GM21423 (cell line): ENCODE results near the gene MPPE1.
"Not testable (repeated sequence)": the region's sequence is repeated elsewhere in the genome, so short reads cannot be mapped to it uniquely, and the experiment has no call there.

Experiments
- ATAC-seq: cut with Tn5 transposase; IDR thresholded peaks from one replicate; pipeline ENCODE4 v1.9.1; 2021; ENCODE audit warnings: mild to moderate bottlenecking, moderate library complexity; ENCODE audit not compliant: unreplicated experiment

Gene MPPE1, protein sequence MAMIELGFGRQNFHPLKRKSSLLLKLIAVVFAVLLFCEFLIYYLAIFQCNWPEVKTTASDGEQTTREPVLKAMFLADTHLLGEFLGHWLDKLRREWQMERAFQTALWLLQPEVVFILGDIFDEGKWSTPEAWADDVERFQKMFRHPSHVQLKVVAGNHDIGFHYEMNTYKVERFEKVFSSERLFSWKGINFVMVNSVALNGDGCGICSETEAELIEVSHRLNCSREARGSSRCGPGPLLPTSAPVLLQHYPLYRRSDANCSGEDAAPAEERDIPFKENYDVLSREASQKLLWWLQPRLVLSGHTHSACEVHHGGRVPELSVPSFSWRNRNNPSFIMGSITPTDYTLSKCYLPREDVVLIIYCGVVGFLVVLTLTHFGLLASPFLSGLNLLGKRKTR

DNA sequence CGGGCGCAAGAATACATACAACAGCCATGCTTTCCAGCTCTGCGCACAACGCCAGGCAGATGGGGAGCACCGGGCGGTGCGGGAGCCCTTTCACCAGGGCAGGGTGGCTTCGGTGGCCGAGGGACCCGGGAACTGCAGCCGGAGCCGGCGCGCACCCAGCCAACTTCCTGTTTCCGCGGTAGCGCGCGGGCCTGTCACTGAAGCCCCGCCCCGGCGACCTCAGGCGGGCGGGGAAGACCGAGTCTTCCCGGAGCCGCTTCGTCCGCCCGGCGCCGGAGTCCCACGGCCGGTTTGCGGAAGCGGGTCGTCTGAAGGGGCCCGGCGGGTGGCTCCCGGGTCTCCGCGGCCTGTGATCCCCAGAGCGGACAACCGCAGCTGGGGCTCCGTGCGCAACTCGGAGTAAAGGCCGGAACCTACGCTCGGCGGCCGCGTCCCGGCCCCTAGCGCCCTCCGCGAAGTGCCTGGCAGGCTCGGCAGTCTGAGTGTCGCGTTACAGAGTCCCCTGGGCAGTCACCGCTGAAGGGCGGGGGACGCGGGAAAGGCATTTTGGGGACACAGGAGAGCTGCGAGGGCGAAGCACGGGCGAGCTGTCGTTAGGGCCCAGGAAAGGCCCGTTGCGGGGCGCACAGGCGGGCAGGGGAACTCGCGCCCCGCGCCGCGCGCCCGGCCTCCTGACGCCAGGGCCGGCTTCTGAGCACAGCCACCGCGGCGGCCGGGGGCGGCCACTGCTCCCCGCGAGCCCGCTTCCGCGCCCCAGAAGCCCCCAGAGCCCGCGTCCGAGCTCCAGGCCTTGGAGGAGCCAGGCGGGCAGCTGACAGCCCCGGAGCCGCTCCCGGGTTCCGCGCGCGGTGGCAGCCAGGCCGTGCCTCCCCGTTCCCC, at the start of gene MPPE1:
Gene MPPE1, minus strand, starts transcription at position 136 of the 879 bp plus-strand sequence. CDS start 11,053 bp downstream, outside the sequence.
- ATAC-seq = peak; percentile 83

DNA sequence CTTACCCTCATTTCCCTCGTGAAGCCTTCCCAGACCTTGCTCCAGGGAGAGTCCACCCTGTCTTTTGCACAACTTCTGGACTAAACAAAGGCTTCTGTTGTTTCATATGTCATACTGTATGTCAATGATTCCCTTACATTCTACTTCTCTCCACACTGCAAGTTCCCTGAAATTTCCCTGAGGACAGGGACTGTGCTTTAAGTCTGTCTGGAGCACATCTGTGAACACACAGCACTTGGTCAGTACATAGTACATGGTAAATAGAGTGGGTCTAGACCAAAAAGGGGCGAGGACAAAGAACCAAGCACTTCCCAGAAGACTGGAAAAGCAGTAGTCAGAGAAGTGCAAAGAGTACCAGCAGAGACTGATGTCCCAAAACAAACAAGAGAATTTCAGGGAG, 49.5 kb upstream of the MPPE1 start:
- ATAC-seq = no peak

DNA sequence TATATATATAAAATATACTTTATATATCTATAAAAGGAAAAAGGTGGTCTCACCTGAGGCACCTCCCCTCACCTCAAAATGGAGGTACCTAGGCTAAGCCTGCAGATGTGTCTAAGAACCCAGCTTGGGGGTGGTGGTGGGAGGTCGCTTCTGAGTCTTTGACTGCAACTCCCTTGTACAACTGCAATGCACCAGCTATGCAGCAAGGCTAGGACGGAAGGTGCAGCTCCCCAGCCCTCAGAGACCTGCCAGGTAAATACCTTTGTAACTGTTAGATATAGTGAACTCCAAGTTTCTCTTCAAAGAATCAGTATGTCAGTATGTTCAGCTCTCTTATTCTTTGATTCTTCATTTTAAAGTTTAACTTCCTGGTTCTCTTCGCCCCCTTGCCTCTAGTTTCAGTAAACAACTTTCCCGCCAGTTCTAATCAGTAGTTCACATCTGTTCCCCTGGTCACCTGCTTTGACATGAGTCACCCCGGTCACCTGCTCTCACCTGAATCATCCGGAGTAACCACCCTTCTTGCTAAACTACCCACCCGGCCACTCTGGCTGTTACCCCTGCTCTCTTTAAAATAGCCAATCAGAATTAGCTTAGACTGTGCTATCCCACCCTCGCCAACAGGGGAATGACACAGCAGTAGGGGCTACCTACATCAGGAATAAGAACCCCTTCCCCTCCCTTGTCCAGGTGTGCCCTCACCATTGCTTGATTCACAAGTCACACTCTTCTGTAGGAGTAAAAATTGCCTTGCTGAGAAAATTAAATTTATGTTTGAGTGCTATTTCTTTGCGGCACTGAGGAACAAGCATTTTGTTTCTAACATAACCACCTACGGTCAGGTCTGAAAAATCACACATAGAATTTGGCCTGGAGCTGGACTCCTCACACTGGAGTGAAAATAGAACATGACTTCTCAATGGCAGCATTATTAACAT, 48.5 kb upstream of the MPPE1 start:
- ATAC-seq = no peak

DNA sequence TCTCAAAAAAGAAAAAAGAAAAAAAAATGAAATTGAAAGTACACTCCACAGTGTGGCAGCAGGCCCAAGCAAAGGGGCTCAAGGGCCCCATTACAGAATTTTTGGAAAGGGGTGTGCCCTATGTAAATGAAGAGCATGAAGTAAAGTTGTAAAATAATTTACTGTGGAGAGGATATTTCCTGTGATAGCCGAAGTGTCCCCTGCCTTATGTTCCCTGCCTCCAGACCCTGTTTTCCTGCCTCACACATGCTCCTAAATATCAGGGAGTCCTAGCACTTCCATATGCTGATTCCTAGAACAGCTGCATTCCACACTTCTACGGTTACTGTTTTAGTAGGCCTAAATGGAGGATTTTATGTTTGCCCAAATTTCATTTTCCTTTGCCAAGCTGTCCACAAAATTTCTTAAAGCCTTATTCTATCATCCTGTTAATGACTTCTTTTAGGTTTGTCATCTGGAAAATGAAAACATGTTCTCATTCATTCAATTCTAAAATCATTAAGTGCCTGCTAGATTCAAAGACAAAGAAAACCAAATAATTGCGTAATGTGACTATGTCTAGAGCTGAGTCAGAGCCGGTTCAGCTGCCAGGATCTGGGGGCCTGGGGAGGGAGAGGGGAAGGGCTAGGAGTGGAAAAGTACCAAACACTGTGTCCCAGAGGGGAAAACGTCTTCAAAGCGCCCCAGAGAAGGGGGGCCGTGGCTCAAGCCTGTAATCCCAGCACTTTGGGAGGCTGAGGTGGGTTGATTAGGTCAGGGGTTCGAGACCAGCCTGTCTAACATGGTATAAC, 47.3 kb upstream of the MPPE1 start:
- ATAC-seq = no peak

DNA sequence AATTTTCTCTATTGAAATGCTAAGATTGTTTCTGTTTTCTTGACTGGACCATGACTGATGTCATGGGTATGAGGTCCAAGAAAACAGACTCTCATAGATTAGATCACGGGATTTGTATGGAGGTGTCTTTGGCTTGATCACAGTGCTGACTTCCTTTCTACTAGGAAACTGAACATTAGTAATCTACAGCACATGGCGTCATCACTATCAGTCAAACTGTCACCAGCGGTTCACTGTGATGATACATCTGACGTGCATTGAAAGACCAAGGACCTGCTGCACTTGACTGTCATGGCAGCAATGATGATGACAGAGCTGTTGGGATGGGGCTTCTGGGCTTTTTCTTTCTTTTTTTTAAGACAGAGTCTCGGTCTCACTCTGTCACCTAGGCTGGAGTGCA, 45.0 kb upstream of the MPPE1 start:
- ATAC-seq = no peak

DNA sequence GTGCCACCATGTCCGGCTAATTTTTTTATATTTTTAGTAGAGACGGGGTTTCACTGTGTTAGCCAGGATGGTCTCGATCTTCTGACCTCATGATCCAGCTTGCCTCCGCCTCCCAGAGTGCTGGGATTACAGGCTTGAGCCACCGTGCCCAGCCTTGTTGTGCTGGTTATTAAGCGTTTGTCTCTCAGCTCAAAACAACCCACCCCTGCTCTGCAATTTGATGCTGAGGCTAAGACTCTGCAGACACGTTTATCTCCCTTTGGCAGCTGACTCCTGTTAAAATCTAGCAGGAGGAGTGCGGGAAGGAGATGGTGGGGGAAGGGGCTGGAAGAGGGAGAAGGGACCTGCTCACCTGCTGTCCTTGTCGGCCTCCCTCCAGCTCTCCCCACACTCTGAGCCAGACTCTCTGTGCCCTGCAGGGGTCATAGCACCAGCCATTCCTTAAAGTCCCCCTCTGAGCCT, 43.3 kb upstream of the MPPE1 start:
- ATAC-seq = no peak

DNA sequence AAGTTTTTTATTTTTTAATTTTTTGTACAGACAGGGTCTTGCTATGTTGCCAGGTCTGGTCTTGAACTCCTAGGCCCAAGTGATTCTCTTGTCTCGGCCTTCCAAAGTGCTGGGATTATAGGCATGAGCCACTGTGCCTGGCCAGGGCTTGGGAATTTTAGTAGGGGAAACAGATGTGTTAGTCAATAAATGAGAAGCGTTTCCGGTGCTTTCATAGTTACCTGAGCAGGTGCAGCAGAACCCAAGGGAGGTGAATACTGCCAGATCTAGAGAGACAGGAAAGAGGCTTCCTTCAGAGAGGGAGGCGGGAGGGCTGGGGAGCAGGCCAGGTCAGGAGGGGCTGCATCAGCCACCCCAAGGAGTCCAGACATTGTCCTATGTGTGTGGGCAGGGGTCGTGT, 42.7 kb upstream of the MPPE1 start:
- no peak for ATAC-seq

DNA sequence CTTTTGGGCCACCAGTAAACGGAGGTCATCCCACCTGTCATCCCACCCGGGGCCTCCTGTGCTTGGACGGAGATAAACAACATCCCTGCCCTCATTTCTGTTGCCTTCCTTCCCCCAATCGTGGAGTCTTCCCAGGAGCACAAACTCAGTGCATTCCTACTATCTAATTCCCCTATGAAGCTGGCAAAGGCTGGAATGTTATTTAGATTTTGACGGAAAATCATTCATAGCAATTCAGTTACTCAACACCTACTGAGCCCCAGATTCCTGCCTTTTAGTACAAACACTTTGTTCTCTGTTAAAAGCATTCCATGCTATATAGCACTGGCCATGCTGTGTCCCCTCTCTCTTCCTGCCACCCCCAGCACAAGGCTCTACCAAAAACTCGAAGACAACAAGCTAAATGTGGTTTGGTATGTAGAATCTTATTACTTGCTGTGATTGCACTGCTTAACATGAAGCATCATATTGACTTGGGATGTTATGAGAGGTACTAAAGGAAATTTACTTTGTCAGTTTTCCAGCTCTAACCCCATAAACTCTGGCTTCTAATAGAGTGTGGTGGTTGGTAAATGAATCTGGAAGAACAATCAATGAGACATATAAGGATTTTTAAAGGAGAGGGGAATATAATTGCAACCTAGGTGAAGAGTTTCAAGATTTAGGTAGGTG, 40.9 kb upstream of the MPPE1 start:
- ATAC-seq = no peak

DNA sequence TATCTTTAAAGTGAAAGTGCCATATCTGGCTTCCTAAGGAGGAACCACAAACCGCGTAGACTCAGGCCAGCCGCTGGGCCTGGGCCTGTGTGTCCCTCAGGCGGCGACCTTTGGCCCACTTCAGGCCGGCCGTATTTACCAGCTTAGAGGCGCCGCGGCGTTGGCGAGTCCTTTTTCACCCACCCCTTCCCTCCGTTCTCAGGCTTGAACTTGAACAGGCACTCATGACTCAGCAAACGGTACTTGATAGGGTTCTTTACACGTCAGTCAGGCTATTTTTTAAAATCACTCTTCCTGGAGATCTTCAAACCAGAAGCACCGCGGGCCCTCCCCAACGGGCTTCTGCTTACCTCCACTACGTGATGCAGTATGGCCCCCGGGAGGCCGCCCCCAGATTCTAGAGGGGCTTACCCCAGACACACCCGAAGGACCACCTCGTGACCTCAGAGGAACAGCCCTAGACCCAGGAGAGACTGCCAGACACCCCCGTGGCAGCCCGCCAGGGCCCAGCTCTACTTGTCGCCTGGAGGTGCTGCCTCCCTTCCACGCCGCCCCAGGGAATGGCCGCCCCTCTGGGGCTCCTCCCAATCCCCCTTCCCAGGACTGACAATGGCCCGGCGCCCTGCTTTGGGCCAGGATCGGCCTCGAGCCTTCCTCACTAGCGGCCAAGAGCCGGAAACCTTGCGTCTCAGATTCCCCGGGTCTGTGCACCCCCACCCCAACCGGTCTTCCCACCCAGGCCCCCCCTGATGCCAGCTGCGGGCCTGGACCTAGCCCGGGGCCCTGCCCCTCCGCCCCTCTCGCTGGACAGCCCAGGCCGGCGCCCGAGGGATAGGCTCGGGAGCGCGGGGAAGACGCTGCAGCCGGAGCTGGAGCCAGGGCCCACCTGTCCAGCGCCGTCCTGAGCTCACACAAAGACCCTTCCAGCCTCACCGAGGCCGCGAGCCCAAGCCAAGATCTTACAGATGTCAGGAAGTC, 39.4 kb upstream of the MPPE1 start:
- ATAC-seq = peak; percentile 82

DNA sequence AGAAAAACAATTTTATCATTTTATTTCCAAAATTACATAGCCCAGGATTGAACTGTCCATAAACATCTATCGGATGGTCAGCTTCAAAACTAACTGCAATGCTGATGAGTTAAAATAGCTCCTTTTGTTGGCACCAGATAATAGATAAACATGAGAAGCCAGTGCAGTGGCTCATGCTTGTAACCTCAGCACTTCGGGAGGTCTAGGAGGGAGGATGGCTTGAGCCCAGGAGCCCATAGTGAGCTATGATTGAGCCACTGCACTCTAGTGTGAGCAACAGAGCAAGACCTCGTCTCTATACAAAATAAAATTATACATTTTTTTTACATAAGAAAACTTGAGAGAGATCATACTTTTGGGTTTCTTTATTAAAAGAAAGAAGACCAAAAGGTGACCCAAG, 38.6 kb upstream of the MPPE1 start:
- no peak for ATAC-seq

DNA sequence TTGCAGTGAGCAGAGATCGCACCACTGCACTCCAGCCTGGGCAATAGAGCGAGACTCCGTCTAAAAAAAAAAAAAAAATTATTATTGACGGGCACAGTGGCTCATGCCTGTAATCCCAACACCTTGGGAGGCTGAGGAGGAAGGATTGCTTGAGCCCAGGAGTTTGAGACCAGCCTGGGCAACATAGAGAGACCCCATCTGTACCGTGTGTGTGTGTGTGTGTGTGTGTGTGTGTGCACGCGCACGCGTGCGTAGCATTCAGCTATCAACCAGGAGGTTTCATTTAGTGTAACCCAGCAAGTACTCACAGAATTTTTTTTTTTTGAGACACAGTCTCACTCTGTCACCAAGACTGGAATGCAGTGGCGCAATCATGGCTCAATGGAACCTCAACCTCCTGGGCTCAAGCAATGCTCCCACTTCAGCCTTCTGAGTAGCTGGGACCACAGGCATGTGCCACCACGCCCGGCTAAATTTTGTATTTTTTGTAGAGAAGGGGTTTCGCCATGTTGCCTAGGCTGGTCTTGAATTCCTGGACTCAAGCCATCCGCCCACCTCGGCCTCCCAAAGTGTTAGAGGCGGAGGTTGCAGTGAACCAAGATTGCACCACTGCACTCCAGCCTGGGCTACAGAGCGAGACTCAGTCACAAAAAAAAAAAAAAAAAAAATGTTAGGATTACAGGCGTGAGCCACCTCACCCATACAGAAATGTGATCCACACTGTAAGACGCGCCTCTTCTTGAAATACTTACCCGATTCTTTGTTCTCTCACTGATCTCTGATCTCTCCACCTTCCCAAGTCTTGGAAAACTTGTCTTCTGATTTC, 37.9 kb upstream of the MPPE1 start:
- not testable (repeated sequence) for ATAC-seq

DNA sequence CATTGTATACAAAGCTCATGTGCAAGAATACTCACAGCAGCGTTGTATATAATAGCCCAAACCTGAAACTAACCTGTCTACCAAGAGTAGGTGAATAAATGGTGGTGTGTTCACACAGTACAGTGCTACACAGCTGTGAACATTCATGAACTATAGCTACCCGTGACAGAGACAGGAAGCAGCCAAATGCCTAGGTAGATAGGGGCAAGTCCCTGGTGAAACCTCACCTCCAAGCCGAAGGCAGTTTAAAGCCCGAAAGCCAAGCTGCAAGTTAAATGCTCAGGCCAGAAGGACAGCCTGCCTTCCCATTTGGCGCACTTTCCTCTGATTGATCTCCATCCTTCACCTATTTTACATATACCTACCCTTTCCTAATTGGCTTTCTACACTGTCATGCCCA, 36.7 kb upstream of the MPPE1 start:
- no peak for ATAC-seq

DNA sequence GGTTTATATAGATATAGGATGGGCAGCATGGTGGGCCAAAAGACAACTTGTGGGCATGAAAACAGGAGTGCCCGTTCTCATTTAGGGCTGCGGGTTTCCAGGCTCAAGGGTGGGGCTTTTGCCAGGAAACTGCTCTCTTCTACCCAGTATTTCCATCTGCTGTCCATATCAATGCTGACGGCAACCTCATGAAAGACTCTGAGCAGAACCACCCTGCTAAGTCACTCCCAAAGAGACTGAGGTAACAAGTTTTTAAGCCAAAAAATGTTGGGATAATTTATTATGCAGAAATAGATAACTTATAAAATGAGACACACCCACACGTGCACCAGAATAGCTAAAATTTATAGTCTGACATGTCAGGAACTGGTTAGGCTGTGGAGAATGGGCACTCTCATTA, 36.1 kb upstream of the MPPE1 start:
- ATAC-seq = no peak

DNA sequence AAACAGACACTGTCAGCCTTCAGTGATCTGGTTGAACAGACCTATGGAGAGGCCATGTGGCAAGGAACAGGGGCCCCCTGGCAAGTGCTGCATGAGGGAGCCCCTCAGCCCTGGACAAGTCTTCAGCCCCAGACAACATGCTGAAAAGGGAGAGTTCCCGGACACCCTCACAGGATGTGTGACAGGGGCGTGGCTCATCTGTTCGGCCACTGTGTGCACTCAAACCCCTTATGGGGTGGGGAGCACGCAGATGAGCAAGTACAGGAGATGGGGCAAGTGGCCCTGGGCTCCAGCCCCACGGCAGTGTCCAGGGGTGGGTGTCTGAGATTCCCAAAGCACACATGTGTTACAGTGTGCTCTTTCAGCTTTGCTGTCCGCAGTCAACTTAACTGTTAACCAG, 35.4 kb upstream of the MPPE1 start:
- no peak for ATAC-seq

DNA sequence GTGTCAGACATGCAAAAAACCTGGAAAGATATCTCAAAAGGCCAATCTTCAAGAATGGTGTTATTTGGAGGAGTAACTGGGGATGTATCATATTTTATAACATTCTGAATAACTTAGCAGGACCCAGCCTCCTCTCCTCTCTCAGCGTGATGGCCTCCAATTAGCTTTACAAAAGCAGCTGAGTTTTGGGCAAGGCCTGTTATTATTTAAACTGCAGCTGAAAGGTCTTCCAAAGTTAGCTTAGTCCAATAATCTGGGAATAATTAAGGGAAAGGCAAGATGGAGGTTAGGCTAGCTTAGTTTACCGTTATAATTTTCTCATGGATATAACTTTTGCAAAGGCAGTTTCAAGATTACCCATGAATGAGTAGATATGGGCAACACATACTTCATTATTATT, 32.8 kb upstream of the MPPE1 start:
- ATAC-seq = no peak

DNA sequence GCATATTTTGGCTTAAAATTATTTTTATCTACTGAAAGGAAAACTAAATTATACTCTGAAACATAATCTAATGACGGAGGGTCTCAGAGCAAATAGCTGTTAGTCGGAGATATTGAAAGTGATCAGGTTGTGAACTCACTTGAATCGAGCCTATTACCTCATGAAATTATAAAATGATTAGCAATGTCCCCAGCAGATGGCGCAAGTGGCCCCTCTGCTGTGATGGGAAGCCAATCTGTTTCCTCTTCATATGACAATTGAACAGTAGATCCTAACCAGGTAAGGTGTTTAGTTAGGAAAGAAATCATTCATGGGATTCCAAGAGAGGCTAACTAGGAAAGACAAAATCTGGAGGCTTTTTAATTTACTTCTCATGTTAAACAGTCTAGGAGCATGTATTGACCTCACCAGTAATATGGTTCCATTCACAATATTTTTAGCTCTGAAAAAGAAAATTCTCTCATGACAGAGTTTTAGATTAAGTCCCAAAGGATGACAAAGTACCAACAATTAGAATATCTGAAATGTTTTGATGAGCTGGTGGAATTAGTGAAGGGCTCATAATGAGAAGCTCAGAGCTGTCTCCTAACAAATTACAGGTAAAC, 29.9 kb upstream of the MPPE1 start:
- ATAC-seq = no peak

DNA sequence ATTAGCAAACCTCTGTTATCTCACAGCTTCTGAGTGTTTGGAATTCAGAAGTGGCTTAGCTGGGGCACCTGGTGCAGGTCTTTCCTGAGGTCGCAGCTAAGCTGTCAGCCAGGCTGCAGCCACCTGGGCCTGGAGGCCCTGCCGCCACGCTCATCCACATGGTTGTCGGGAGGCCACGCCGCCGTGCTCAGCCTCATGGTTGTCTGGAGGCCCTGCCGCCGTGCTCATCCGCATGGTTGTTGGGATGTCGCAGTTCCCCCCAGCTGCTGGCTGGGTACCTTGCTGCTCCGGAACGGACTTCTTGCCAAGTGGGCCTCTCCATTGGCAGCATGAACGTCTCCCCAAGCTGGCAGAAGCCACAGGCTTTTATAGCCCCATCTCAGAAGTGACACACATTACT, 24.3 kb upstream of the MPPE1 start:
- no peak for ATAC-seq
